ENCODE measurements around the gene ZNF532. TPM values are rescaled to one million over a fixed set of nuclear protein-coding genes. Genes with fewer than 3 reads are reported as not detected.

Gene ZNF532
- total RNA-seq, 5 donors from 2014 or later (not counting 1 experiment from before 2014, with no cell fraction given) = 5.0 to 14.2 (median 7.8) TPM

DNA sequence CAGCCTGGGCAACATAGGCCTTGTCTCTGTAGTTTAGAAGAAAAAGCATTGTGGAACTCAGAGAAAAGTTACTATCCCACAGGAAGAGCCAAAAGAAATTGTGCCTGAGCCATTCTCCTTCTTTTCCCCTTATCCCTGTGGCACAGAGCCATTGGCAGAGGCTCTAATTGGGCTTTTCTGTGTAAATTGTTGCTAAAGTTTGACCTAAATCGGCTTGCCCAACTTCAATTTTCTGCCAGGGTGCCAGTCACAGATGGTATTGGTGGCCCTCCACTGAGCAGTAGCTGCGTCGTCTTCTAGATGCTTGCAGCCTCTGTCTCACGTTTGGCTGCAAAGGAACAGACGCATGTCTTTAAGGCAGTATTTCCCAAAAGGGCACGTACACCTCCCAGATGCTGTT is 30.3 kb downstream of the ZNF532 start:
- ATAC-seq (replicated peaks in 1 of 4) (no peak), DNase-seq (no peak)
- H3K9me3 ChIP-seq = no peaks in the 10 kb centered on the region
- peaks cover 7% of the 10 kb centered on the region for H3K36me3 Mint-ChIP-seq
- peaks cover 11 to 16% (median 14%) of the 10 kb centered on the region in 3 donors for H3K4me1 Mint-ChIP-seq
- no peak overlapping the region for H3K27ac Mint-ChIP-seq
- peaks cover 0 to 3% of the 10 kb centered on the region in 2 experiments for H3K27me3 ChIP-seq (replicated peaks in 1 of 2; ENCODE audit: control insufficient read depth in 2 of 2, extremely low read depth in 1 of 2, insufficient read depth in 2 of 2, low read length in 1 of 2)
- H3K9me3 Mint-ChIP-seq = no peaks in the 10 kb centered on the region
- H3K36me3 ChIP-seq (ENCODE audit: control insufficient read depth in 2 of 2, extremely low read depth in 1 of 2, insufficient read depth in 1 of 2, low read length in 1 of 2) = no peaks in the 10 kb centered on the region
- no peak overlapping the region for H3K4me3 Mint-ChIP-seq
- POLR2A ChIA-PET = no interaction called here
- WGBS (ENCODE audit: insufficient coverage) = 94% methylated on average over 6 of the region's 6 CpGs
- H3K27ac ChIP-seq (ENCODE audit: low read length) = no peak overlapping the region
- no peak overlapping the region for H3K4me3 ChIP-seq (ENCODE audit: control insufficient read depth in 1 of 2, extremely low read depth in 1 of 2, low read length in 1 of 2)
- peaks cover 6 to 18% of the 10 kb centered on the region in 2 donors for H3K27me3 Mint-ChIP-seq
- CTCF ChIA-PET = no interaction called here
- H3K4me1 ChIP-seq (ENCODE audit: control insufficient read depth in 1 of 2, extremely low read depth in 1 of 2, insufficient read depth in 2 of 2, low read length in 2 of 2) = peaks cover 0 to 5% of the 10 kb centered on the region in 2 experiments

DNA sequence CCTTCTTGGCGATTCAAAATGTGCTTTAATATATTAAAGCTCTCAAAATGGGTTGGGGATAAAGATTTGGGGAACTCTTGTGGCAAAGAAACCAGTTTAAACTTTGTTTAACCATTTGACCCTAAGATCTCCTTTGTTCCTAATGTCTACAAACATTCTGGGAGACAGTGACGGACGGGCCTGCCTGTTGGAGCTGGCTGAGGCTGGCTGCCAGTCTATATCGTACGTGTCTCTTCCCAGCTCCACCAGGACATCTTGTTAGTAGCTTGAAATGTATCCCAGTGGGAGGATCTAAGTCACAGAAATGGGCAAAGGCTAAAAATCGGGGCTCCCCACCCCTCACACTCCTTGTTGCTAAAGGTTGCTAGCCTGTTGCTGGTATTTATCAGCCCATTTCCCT is 30.7 kb downstream of the ZNF532 start:
- Histone ChIP-seq H3K27me3 (replicated peaks in 1 of 2; ENCODE audit: control insufficient read depth in 2 of 2, extremely low read depth in 1 of 2, insufficient read depth in 2 of 2, low read length in 1 of 2) (peaks cover 0 to 4% of the 10 kb centered on the region in 2 experiments), H3K27ac (ENCODE audit: low read length) (no peak overlapping the region), H3K4me1 (ENCODE audit: control insufficient read depth in 1 of 2, extremely low read depth in 1 of 2, insufficient read depth in 2 of 2, low read length in 2 of 2) (peaks cover 0 to 5% of the 10 kb centered on the region in 2 experiments), H3K36me3 (ENCODE audit: control insufficient read depth in 2 of 2, extremely low read depth in 1 of 2, insufficient read depth in 1 of 2, low read length in 1 of 2) (no peaks in the 10 kb centered on the region), H3K9me3 (no peaks in the 10 kb centered on the region), H3K4me3 (ENCODE audit: control insufficient read depth in 1 of 2, extremely low read depth in 1 of 2, low read length in 1 of 2) (no peak overlapping the region)
- 40% methylated on average over 1 of the region's 6 CpGs for WGBS (ENCODE audit: insufficient coverage)
- Mint-ChIP-seq H3K36me3 (peaks cover 7% of the 10 kb centered on the region), H3K4me3 (no peak overlapping the region), H3K27me3 (peaks cover 7 to 16% of the 10 kb centered on the region in 2 donors), H3K27ac (no peak overlapping the region), H3K9me3 (no peaks in the 10 kb centered on the region), H3K4me1 (peaks cover 11 to 16% (median 14%) of the 10 kb centered on the region in 3 donors)
- POLR2A ChIA-PET = no interaction called here
- DNase-seq = no peak
- ATAC-seq (replicated peaks in 1 of 4) = no peak
- CTCF ChIA-PET = no interaction called here

DNA sequence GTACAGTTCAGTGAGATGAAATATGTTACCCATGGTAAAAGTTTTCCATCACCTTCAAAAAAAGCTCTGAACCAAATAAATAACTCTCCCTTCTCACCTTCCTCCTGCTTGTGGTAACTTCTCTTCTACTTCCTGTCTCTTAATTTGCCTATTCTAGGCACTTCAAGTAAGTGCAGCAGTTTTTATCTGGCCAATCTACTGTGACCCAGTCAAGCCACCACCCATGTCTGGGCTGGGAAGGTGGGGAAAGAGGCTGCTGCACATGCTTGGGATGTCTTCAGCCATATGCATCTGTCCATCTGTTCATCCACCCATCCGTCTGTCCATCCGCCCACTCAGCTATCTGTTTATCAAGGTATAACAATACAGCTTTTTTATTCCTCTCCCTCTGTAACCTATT is 31.6 kb downstream of the ZNF532 start:
- H3K4me1 ChIP-seq (ENCODE audit: control insufficient read depth in 1 of 2, extremely low read depth in 1 of 2, insufficient read depth in 2 of 2, low read length in 2 of 2) = peaks cover 0 to 5% of the 10 kb centered on the region in 2 experiments
- no peak overlapping the region for H3K27ac ChIP-seq (ENCODE audit: low read length)
- CTCF ChIA-PET = interaction anchor here in 1 of 2 donors (0.5 kb wide), 1 partner anchor 1072 kb away, joined by 3 read pairs; no protein-coding TSS in a partner anchor
- Mint-ChIP-seq H3K27me3 (peaks cover 11 to 13% of the 10 kb centered on the region in 2 donors), H3K27ac (peak overlapping the region; percentile 1 to 36), H3K4me3 (no peak overlapping the region), H3K4me1 (peaks cover 11 to 16% (median 14%) of the 10 kb centered on the region in 3 donors), H3K36me3 (peaks cover 7% of the 10 kb centered on the region), H3K9me3 (no peaks in the 10 kb centered on the region)
- DNase-seq (no peak), ATAC-seq (replicated peaks in 1 of 4) (peak in 1 of 4 experiments; percentile 42)
- no peaks in the 10 kb centered on the region for H3K9me3 ChIP-seq
- no CpG with 5 or more reads among the region's 2 CpGs for WGBS (ENCODE audit: insufficient coverage)
- peaks cover 0 to 5% of the 10 kb centered on the region in 2 experiments for H3K27me3 ChIP-seq (replicated peaks in 1 of 2; ENCODE audit: control insufficient read depth in 2 of 2, extremely low read depth in 1 of 2, insufficient read depth in 2 of 2, low read length in 1 of 2)
- POLR2A ChIA-PET = interaction anchor here in 1 of 2 donors (0.7 kb wide), 1 partner anchor 229 kb away, joined by 3 read pairs; no protein-coding TSS in a partner anchor
- no peaks in the 10 kb centered on the region for H3K36me3 ChIP-seq (ENCODE audit: control insufficient read depth in 2 of 2, extremely low read depth in 1 of 2, insufficient read depth in 1 of 2, low read length in 1 of 2)
- no peak overlapping the region for H3K4me3 ChIP-seq (ENCODE audit: control insufficient read depth in 1 of 2, extremely low read depth in 1 of 2, low read length in 1 of 2)

DNA sequence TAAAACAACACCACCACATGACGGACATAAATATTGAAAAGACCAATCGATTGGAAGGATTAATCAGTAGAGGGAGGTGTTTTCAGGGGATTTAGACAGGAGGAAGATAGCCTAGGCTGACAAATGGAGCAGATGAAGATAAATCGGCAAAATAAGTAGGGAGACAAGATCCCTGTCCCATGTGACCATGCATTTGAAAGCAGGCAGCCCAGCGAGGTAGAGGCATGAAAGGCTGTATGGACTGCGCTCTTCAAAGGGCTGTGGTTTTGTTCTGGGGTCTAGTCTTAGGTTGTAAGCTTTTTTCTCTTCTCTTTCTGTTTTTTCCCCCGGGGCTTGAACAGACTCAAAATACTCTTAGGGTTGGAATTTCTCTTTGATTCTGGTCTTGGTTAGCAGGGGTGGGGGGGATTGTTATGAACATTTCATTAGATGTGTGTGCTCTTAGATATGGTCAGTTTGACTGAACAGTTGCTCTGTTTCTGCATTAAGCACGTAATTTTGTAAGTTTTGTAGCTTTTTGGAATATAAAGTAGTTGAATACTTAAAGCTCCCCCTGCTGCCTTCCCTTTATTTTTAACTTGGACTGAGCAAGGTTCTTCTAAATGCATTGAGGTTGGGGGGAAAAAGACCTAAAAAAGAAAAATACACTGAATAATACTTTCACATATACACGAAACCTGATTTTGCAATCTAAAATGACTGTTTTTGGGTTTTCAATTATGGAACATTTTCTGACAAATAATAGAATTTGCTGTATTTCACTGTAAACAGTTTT is 32.2 kb downstream of the ZNF532 start:
- peaks cover 11 to 13% of the 10 kb centered on the region in 2 donors for H3K27me3 Mint-ChIP-seq
- H3K4me1 ChIP-seq (ENCODE audit: control insufficient read depth in 1 of 2, extremely low read depth in 1 of 2, insufficient read depth in 2 of 2, low read length in 2 of 2) = peaks cover 0 to 5% of the 10 kb centered on the region in 2 experiments
- peaks cover 11 to 13% (median 12%) of the 10 kb centered on the region in 3 donors for H3K4me1 Mint-ChIP-seq
- peak overlapping the region in 1 of 2 donors; percentile 1 for H3K27ac Mint-ChIP-seq
- no peak overlapping the region for H3K4me3 ChIP-seq (ENCODE audit: control insufficient read depth in 1 of 2, extremely low read depth in 1 of 2, low read length in 1 of 2)
- no peak for DNase-seq
- WGBS (ENCODE audit: insufficient coverage) = 45% methylated on average over 4 of the region's 8 CpGs
- no peak overlapping the region for H3K4me3 Mint-ChIP-seq
- ChIA-PET POLR2A (no interaction called here), CTCF (interaction anchor here in 1 of 2 donors (0.5 kb wide), 1 partner anchor 1071 kb away, joined by 3 read pairs; no protein-coding TSS in a partner anchor)
- no peak overlapping the region for H3K27ac ChIP-seq (ENCODE audit: low read length)
- no peaks in the 10 kb centered on the region for H3K36me3 ChIP-seq (ENCODE audit: control insufficient read depth in 2 of 2, extremely low read depth in 1 of 2, insufficient read depth in 1 of 2, low read length in 1 of 2)
- H3K9me3 Mint-ChIP-seq = no peaks in the 10 kb centered on the region
- peaks cover 0 to 10% of the 10 kb centered on the region in 2 experiments for H3K27me3 ChIP-seq (replicated peaks in 1 of 2; ENCODE audit: control insufficient read depth in 2 of 2, extremely low read depth in 1 of 2, insufficient read depth in 2 of 2, low read length in 1 of 2)
- no peaks in the 10 kb centered on the region for H3K9me3 ChIP-seq
- peaks cover 4% of the 10 kb centered on the region for H3K36me3 Mint-ChIP-seq
- ATAC-seq (replicated peaks in 1 of 4) = no peak

DNA sequence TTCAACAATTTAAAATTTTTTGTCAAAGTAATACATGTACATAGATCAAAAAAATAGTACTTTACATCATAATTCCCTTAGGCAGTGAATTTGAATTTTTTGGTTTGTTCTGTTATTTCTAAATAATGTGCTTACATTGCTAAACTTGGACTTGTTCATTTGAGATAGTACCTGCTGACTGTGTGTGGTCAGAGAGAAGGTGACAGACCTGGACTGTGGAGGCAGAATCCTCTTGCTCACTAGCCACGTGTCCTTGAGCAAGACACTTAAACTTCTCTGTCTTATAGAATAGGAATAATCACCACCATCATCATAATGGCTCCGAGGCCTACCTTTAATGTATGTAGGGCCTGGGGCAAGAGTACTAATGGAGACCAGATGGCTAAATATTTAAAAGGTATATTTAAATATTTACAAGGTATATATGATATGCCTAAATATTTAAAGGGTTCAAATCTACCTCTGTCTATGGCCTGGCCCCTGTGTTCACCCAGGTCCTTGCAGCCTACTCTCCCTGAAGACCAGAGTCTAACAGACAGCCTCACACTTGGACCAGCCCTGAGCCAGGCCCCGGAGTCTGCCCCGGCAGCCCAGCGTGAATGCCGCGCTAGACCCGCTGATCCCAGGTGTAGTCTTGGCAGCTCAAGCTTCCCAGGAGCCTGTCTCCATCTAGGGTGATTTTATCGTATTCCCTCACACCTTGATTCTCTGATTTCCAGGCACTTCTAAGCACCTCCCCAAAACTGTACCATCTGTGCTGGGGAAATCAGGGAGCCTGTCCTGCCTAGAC is 33.5 kb downstream of the ZNF532 start:
- ATAC-seq (replicated peaks in 1 of 4) = no peak

DNA sequence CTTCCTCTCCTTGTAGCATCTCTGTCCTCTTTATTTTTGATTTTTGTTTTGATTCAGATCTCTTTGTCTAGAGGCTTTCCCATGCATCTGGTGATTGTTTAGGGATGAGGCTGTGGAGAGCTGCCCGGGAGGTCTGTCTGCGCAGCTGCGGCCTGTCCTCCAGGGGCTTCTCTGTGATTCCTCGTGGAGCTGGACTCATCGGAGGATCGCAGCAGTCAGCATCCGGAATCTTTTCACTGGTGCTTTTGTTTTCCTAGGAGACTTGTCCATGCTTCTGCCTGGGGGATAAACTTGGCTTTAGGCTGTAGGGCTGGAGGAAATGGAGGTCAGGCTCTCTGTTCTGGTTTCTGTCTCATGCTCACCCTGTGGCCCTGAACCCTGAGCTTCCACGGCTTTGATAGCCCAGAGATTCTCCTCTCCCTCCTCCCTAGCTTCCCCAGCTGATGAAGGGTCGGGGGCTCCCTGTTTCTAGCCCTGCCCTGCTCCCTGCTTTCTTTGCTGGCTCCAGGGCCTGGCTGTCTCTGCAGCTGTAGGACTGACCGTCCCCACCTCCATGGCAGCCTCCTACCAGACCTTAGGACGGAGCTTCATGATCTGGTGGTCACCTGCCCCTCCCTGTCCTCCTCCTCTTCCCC is 35.5 kb downstream of the ZNF532 start:
- H3K4me1 ChIP-seq (ENCODE audit: control insufficient read depth in 1 of 2, extremely low read depth in 1 of 2, insufficient read depth in 2 of 2, low read length in 2 of 2) = peaks cover 0 to 5% of the 10 kb centered on the region in 2 experiments
- peaks cover 0 to 13% of the 10 kb centered on the region in 2 experiments for H3K27me3 ChIP-seq (replicated peaks in 1 of 2; ENCODE audit: control insufficient read depth in 2 of 2, extremely low read depth in 1 of 2, insufficient read depth in 2 of 2, low read length in 1 of 2)
- ATAC-seq (replicated peaks in 1 of 4) = no peak
- H3K4me3 ChIP-seq (ENCODE audit: control insufficient read depth in 1 of 2, extremely low read depth in 1 of 2, low read length in 1 of 2) = no peak overlapping the region
- Mint-ChIP-seq H3K36me3 (no peaks in the 10 kb centered on the region), H3K27ac (no peak overlapping the region), H3K4me1 (peaks cover 11 to 13% (median 12%) of the 10 kb centered on the region in 3 donors), H3K27me3 (peaks cover 3 to 16% of the 10 kb centered on the region in 2 donors), H3K9me3 (no peaks in the 10 kb centered on the region), H3K4me3 (no peak overlapping the region)
- POLR2A ChIA-PET = no interaction called here
- whole genome bisulfite sequencing (ENCODE audit: insufficient coverage) = 70% methylated on average over 3 of the region's 11 CpGs
- no peak overlapping the region for H3K27ac ChIP-seq (ENCODE audit: low read length)
- CTCF ChIA-PET = no interaction called here
- no peak for DNase-seq
- no peaks in the 10 kb centered on the region for H3K9me3 ChIP-seq
- H3K36me3 ChIP-seq (ENCODE audit: control insufficient read depth in 2 of 2, extremely low read depth in 1 of 2, insufficient read depth in 1 of 2, low read length in 1 of 2) = no peaks in the 10 kb centered on the region

More for the DNA sequence above, 33.5 kb downstream of the ZNF532 start:
- no peaks in the 10 kb centered on the region for H3K36me3 ChIP-seq (ENCODE audit: control insufficient read depth in 2 of 2, extremely low read depth in 1 of 2, insufficient read depth in 1 of 2, low read length in 1 of 2)
- peaks cover 0 to 11% of the 10 kb centered on the region in 2 experiments for H3K27me3 ChIP-seq (replicated peaks in 1 of 2; ENCODE audit: control insufficient read depth in 2 of 2, extremely low read depth in 1 of 2, insufficient read depth in 2 of 2, low read length in 1 of 2)
- H3K4me1 ChIP-seq (ENCODE audit: control insufficient read depth in 1 of 2, extremely low read depth in 1 of 2, insufficient read depth in 2 of 2, low read length in 2 of 2) = peaks cover 0 to 5% of the 10 kb centered on the region in 2 experiments
- Mint-ChIP-seq H3K36me3 (peaks cover 4% of the 10 kb centered on the region), H3K27me3 (peaks cover 6 to 12% of the 10 kb centered on the region in 2 donors), H3K4me3 (no peak overlapping the region), H3K4me1 (peaks cover 11 to 13% (median 12%) of the 10 kb centered on the region in 3 donors), H3K27ac (no peak overlapping the region), H3K9me3 (no peaks in the 10 kb centered on the region)
- no peak overlapping the region for H3K27ac ChIP-seq (ENCODE audit: low read length)
- DNase-seq = no peak
- no peak overlapping the region for H3K4me3 ChIP-seq (ENCODE audit: control insufficient read depth in 1 of 2, extremely low read depth in 1 of 2, low read length in 1 of 2)
- POLR2A ChIA-PET = no interaction called here
- CTCF ChIA-PET = no interaction called here
- no peaks in the 10 kb centered on the region for H3K9me3 ChIP-seq
- WGBS (ENCODE audit: insufficient coverage) = 97% methylated on average over 7 of the region's 9 CpGs
